Measurements from ENCODE around the gene FRMD4A.

The FRMD4A gene

GRCh38 chr10:13660551-13660920 is 670.2 kb downstream of the FRMD4A start:
- no peak for DNase-seq

GRCh38 chr10:13659887-13660550 is 670.7 kb downstream of the FRMD4A start:
- peak in 48 of 56 donors; percentile 8 to 84 (median 49) for DNase-seq

GRCh38 chr10:13658871-13659685 is 671.6 kb downstream of the FRMD4A start:
- peak in 36 of 56 donors; percentile 4 to 50 (median 24) for DNase-seq

GRCh38 chr10:13658264-13658663 is 672.5 kb downstream of the FRMD4A start:
- peak in 3 of 56 donors; percentile 6 to 23 (median 19) for DNase-seq

GRCh38 chr10:13657101-13657680 is 673.5 kb downstream of the FRMD4A start:
- no peak for DNase-seq

GRCh38 chr10:13656337-13657100 is 674.2 kb downstream of the FRMD4A start:
- no peak for DNase-seq

- DNase-seq, result no peak
Observed at GRCh38 chr10:13654846-13655245, 675.9 kb downstream of the FRMD4A start.

GRCh38 chr10:13654118-13654830 is 676.5 kb downstream of the FRMD4A start:
- DNase-seq, result peak in 4 of 56 donors; percentile 18 to 61 (median 40)

GRCh38 chr10:13652860-13653259 is 677.9 kb downstream of the FRMD4A start:
- no peak for DNase-seq

- DNase-seq, result no peak
Observed at GRCh38 chr10:13651969-13652720, 678.6 kb downstream of the FRMD4A start.

- no peak for DNase-seq
Observed at GRCh38 chr10:13650961-13651360, 679.8 kb downstream of the FRMD4A start.

- no peak for DNase-seq
Observed at GRCh38 chr10:13649844-13650520, 680.7 kb downstream of the FRMD4A start.

- no peak for DNase-seq
Observed at GRCh38 chr10:13648425-13648824, 682.3 kb downstream of the FRMD4A start.

GRCh38 chr10:13644866-13645265 is 685.9 kb downstream of the FRMD4A start:
- no peak for DNase-seq

- DNase-seq, result no peak
Observed at GRCh38 chr10:13643016-13643415, 687.7 kb downstream of the FRMD4A start.

GRCh38 chr10:13642293-13642692 is 688.4 kb downstream of the FRMD4A start:
- DNase-seq, result no peak

- DNase-seq, result no peak
Observed at GRCh38 chr10:13637894-13638293, 692.8 kb downstream of the FRMD4A start.

GRCh38 chr10:13637303-13637856 is 693.3 kb downstream of the FRMD4A start:
- DNase-seq, result no peak

- DNase-seq, result no peak
Observed at GRCh38 chr10:13636776-13637175, 693.9 kb downstream of the FRMD4A start.
